Activated CD4-positive, alpha-beta T cell treated with anti-CD3 and anti-CD28 coated beads, Interleukin-2, amount 10 ng/mL, durations not matched to agents 24 days and 14 days (primary cell): ENCODE results near the gene UBE2L3. TPM values are rescaled to one million over a fixed set of nuclear protein-coding genes. Genes with fewer than 3 reads are reported as not detected.
"Not testable (repeated sequence)": the region's sequence is repeated elsewhere in the genome, so short reads cannot be mapped to it uniquely, and the experiment has no call there.

Source experiments
- DNase-seq: peaks from one replicate; pipeline ENCODE4 v3.0.0; 2022
- H3K27ac Mint-ChIP-seq: one replicate; pipeline ENCODE4 v1.8.0; 2022; ENCODE audit warnings: mild to moderate bottlenecking, mixed read lengths
- H3K27me3 Mint-ChIP-seq: one replicate; pipeline ENCODE4 v1.8.0; 2022; ENCODE audit warnings: mixed read lengths
- H3K36me3 Mint-ChIP-seq: one replicate; pipeline ENCODE4 v1.8.0; 2022; ENCODE audit warnings: low read depth, mild to moderate bottlenecking, mixed read lengths
- H3K4me1 Mint-ChIP-seq: one replicate; pipeline ENCODE4 v1.8.0; 2021; ENCODE audit warnings: mixed read lengths
- H3K4me3 Mint-ChIP-seq: one replicate; pipeline ENCODE4 v1.8.0; 2022; ENCODE audit warnings: mild to moderate bottlenecking, moderate library complexity, mixed read lengths
- H3K9me3 Mint-ChIP-seq: one replicate; pipeline ENCODE4 v1.8.0; 2021; ENCODE audit warnings: mixed read lengths
- intact Hi-C: fragments of 100-400 bp; cut with micrococcal nuclease; formaldehyde crosslinking; loops from one replicate; pipeline ENCODE4 v1.15.1; 2023
- total RNA-seq: library from RNA; stranded (reverse); gene quantifications from 2 replicates; pipeline ENCODE4 v1.2.3, GENCODE V29; 2022

Gene UBE2L3
- total RNA-seq, 1 donor from 2014 or later: 63.3 TPM

GRCh38 chr22:21603973-21604372 is 36.5 kb downstream of the UBE2L3 start:
- no peak for DNase-seq
- intact Hi-C loops: no loop called here
- Mint-ChIP-seq H3K4me1 (peaks cover 5% of the 10 kb centered on the region), H3K27ac (no peak overlapping the region), H3K27me3 (no peaks in the 10 kb centered on the region), H3K4me3 (no peak overlapping the region), H3K9me3 (no peaks in the 10 kb centered on the region), H3K36me3 (peaks cover 13% of the 10 kb centered on the region)

- DNase-seq: no peak
- H3K36me3 Mint-ChIP-seq: peaks cover 17% of the 10 kb centered on the region
- H3K4me1 Mint-ChIP-seq: peaks cover 2% of the 10 kb centered on the region
- no peak overlapping the region for H3K27ac Mint-ChIP-seq
- H3K27me3 Mint-ChIP-seq: no peaks in the 10 kb centered on the region
- H3K9me3 Mint-ChIP-seq: no peaks in the 10 kb centered on the region
- intact Hi-C loops: no loop called here
- H3K4me3 Mint-ChIP-seq: no peak overlapping the region
Observed at GRCh38 chr22:21605887-21606564, 38.5 kb downstream of the UBE2L3 start.

GRCh38 chr22:21606775-21607174 is 39.3 kb downstream of the UBE2L3 start:
- Mint-ChIP-seq H3K4me3 (no peak overlapping the region), H3K9me3 (no peaks in the 10 kb centered on the region), H3K27ac (no peak overlapping the region), H3K4me1 (peaks cover 4% of the 10 kb centered on the region), H3K36me3 (peaks cover 24% of the 10 kb centered on the region), H3K27me3 (no peaks in the 10 kb centered on the region)
- intact Hi-C loops: no loop called here
- no peak for DNase-seq

- H3K27ac Mint-ChIP-seq, H3K27me3 Mint-ChIP-seq, intact Hi-C loops, DNase-seq, H3K4me3 Mint-ChIP-seq, H3K9me3 Mint-ChIP-seq, H3K4me1 Mint-ChIP-seq: not testable (repeated sequence)
- peaks cover 35% of the 10 kb centered on the region for H3K36me3 Mint-ChIP-seq
Observed at GRCh38 chr22:21609556-21610157, 42.1 kb downstream of the UBE2L3 start.

- peak overlapping the region; percentile 57 for H3K27ac Mint-ChIP-seq
- no peak for DNase-seq
- intact Hi-C loops: no loop called here
- peaks cover 7% of the 10 kb centered on the region for H3K4me1 Mint-ChIP-seq
- H3K27me3 Mint-ChIP-seq: no peaks in the 10 kb centered on the region
- H3K9me3 Mint-ChIP-seq: no peaks in the 10 kb centered on the region
- no peak overlapping the region for H3K4me3 Mint-ChIP-seq
- peaks cover 39% of the 10 kb centered on the region for H3K36me3 Mint-ChIP-seq
Observed at GRCh38 chr22:21611210-21611977, 43.9 kb downstream of the UBE2L3 start.

- Mint-ChIP-seq H3K9me3 (no peaks in the 10 kb centered on the region), H3K27me3 (no peaks in the 10 kb centered on the region), H3K4me3 (no peak overlapping the region), H3K36me3 (peaks cover 38% of the 10 kb centered on the region), H3K27ac (no peak overlapping the region), H3K4me1 (peaks cover 7% of the 10 kb centered on the region)
- intact Hi-C loops: no loop called here
- DNase-seq: no peak
Observed at GRCh38 chr22:21612858-21613257, 45.3 kb downstream of the UBE2L3 start.

- H3K27ac Mint-ChIP-seq: no peak overlapping the region
- no peaks in the 10 kb centered on the region for H3K27me3 Mint-ChIP-seq
- no peak overlapping the region for H3K4me3 Mint-ChIP-seq
- H3K4me1 Mint-ChIP-seq: peaks cover 6% of the 10 kb centered on the region
- intact Hi-C loops: no loop called here
- peaks cover 38% of the 10 kb centered on the region for H3K36me3 Mint-ChIP-seq
- no peak for DNase-seq
- no peaks in the 10 kb centered on the region for H3K9me3 Mint-ChIP-seq
Observed at GRCh38 chr22:21613553-21614233, 46.2 kb downstream of the UBE2L3 start.

GRCh38 chr22:21615731-21616130 is 48.2 kb downstream of the UBE2L3 start:
- intact Hi-C loops: no loop called here
- peaks cover 6% of the 10 kb centered on the region for H3K4me1 Mint-ChIP-seq
- no peaks in the 10 kb centered on the region for H3K27me3 Mint-ChIP-seq
- H3K36me3 Mint-ChIP-seq: peaks cover 37% of the 10 kb centered on the region
- H3K9me3 Mint-ChIP-seq: no peaks in the 10 kb centered on the region
- no peak for DNase-seq
- H3K27ac Mint-ChIP-seq: no peak overlapping the region
- no peak overlapping the region for H3K4me3 Mint-ChIP-seq

- H3K4me3 Mint-ChIP-seq, H3K27ac Mint-ChIP-seq, H3K27me3 Mint-ChIP-seq, intact Hi-C loops, H3K4me1 Mint-ChIP-seq, DNase-seq, H3K9me3 Mint-ChIP-seq: not testable (repeated sequence)
- H3K36me3 Mint-ChIP-seq: peaks cover 31% of the 10 kb centered on the region
Observed at GRCh38 chr22:21617337-21617736, 49.8 kb downstream of the UBE2L3 start.

GRCh38 chr22:21621025-21621424 is 53.5 kb downstream of the UBE2L3 start:
- no peak overlapping the region for H3K27ac Mint-ChIP-seq
- peaks cover 12% of the 10 kb centered on the region for H3K4me1 Mint-ChIP-seq
- no peaks in the 10 kb centered on the region for H3K9me3 Mint-ChIP-seq
- no peak for DNase-seq
- H3K36me3 Mint-ChIP-seq: peaks cover 28% of the 10 kb centered on the region
- H3K27me3 Mint-ChIP-seq: no peaks in the 10 kb centered on the region
- no peak overlapping the region for H3K4me3 Mint-ChIP-seq
- intact Hi-C loops: no loop called here

GRCh38 chr22:21622011-21622918 is 54.8 kb downstream of the UBE2L3 start:
- H3K27me3 Mint-ChIP-seq: no peaks in the 10 kb centered on the region
- intact Hi-C loops: no loop called here
- peaks cover 34% of the 10 kb centered on the region for H3K36me3 Mint-ChIP-seq
- no peak for DNase-seq
- no peak overlapping the region for H3K4me3 Mint-ChIP-seq
- no peaks in the 10 kb centered on the region for H3K9me3 Mint-ChIP-seq
- H3K4me1 Mint-ChIP-seq: peaks cover 20% of the 10 kb centered on the region
- H3K27ac Mint-ChIP-seq: no peak overlapping the region

GRCh38 chr22:21622919-21623647 is 55.6 kb downstream of the UBE2L3 start:
- intact Hi-C loops: no loop called here
- DNase-seq: no peak
- Mint-ChIP-seq H3K27me3 (no peaks in the 10 kb centered on the region), H3K4me1 (peaks cover 28% of the 10 kb centered on the region), H3K4me3 (no peak overlapping the region), H3K36me3 (peaks cover 40% of the 10 kb centered on the region), H3K9me3 (no peaks in the 10 kb centered on the region), H3K27ac (no peak overlapping the region)

GRCh38 chr22:21623648-21623970 is 56.1 kb downstream of the UBE2L3 start:
- intact Hi-C loops: no loop called here
- no peaks in the 10 kb centered on the region for H3K27me3 Mint-ChIP-seq
- H3K4me3 Mint-ChIP-seq: no peak overlapping the region
- no peak for DNase-seq
- H3K4me1 Mint-ChIP-seq: peaks cover 31% of the 10 kb centered on the region
- H3K36me3 Mint-ChIP-seq: peaks cover 44% of the 10 kb centered on the region
- H3K9me3 Mint-ChIP-seq: no peaks in the 10 kb centered on the region
- no peak overlapping the region for H3K27ac Mint-ChIP-seq
